Lower leg skin (tissue), 3 donors: ENCODE data around the gene ZNF547.

ENCODE experiments used
- CTCF ChIP-seq, 3 donors: fragments of 450-650 bp; IDR thresholded peaks; one replicate each; pipeline ENCODE4 v1.5.1; 2016; ENCODE audit warnings: antibody characterized with exemption in 3 of 3, mild to moderate bottlenecking in 3 of 3, moderate library complexity in 2 of 3
- POLR2A ChIP-seq, 2 donors: fragments of 450-650 bp; IDR thresholded peaks; one replicate each; pipeline ENCODE4 v1.6.1; 2016 to 2017; ENCODE audit warnings: antibody characterized with exemption in 2 of 2, mild to moderate bottlenecking in 1 of 2, moderate library complexity in 1 of 2

GRCh38 chr19:57410877-57411671 is 47.7 kb downstream of the ZNF547 start, which contains the start of gene ZNF17:
- no peak for TF ChIP-seq CTCF (IDR thresholded peaks at IDR 0.05)
- TF ChIP-seq POLR2A (IDR thresholded peaks at IDR 0.05), result no peak
